GM19035 (cell line): ENCODE data around the gene TANK.
"Not testable (repeated sequence)": the region's sequence is repeated elsewhere in the genome, so short reads cannot be mapped to it uniquely, and the experiment has no call there.

ENCODE experiments used
- ATAC-seq: cut with Tn5 transposase; IDR thresholded peaks from one replicate; pipeline ENCODE4 v1.9.1; 2021; ENCODE audit not compliant: unreplicated experiment

Gene TANK

GRCh38 chr2:161257123-161257952 is 97.1 kb downstream of the TANK start:
- no peak for ATAC-seq

DNA sequence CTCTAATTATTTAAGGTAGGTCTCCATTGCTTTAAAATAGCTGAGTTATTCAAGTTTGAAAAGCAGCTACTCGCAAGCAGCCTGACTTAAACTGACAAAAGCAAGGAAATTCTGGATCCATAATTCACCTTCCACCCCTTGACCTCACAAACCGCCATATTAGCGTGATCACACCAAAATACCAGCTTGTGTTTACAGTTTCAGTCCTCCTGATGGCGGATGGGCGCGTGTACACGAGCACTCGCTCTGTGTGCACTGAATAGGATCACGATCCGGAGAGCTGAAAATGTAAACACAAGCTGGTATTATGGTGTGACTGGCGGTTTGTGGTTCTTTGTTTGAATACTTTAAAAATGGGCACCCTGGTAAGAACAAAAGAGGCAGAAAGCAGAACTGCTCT is 105.6 kb downstream of the TANK start:
- no peak for ATAC-seq

- no peak for ATAC-seq
These were observed 108.9 kb downstream of the TANK start for GRCh38 chr2:161269111-161269510.

DNA sequence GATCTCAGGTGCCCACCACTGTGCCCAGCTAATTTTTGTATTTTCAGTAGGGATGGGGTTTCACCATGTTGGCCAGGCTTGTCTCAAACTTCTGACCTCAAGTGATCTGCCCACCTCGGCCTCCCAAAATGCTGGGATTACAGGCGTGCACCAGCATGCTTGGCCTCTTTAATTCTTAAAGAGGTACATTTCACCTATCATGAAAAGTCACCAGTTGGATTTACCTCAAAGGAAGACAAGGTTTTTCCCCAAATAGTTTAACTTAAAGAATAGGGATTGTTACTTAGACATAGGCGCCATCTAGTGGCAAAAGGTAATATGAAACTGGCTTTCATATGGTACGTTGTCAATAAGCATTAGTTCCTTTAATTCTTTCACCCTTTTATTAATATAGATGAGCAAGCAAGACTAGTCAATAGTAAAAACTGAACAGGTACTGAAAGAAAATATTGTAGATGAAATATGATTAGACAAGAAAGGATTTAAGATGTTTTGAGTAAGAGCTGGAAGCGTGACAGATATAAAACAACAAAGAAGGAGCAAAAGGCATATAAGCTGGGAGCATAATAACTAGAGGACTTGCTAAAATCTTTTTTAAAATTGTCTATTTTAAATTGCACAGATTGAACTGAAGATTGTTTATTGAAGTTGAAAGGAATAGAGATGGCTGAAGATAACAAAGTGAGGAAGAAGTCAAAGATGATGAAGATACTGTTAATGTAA is 113.0 kb downstream of the TANK start:
- peak; percentile 76 for ATAC-seq

- not testable (repeated sequence) for ATAC-seq
These were observed 118.5 kb downstream of the TANK start for GRCh38 chr2:161278564-161279229.

- not testable (repeated sequence) for ATAC-seq
These were observed 119.1 kb downstream of the TANK start for GRCh38 chr2:161279230-161279815.

- not testable (repeated sequence) for ATAC-seq
These were observed 120.7 kb downstream of the TANK start for GRCh38 chr2:161280906-161281323.

DNA sequence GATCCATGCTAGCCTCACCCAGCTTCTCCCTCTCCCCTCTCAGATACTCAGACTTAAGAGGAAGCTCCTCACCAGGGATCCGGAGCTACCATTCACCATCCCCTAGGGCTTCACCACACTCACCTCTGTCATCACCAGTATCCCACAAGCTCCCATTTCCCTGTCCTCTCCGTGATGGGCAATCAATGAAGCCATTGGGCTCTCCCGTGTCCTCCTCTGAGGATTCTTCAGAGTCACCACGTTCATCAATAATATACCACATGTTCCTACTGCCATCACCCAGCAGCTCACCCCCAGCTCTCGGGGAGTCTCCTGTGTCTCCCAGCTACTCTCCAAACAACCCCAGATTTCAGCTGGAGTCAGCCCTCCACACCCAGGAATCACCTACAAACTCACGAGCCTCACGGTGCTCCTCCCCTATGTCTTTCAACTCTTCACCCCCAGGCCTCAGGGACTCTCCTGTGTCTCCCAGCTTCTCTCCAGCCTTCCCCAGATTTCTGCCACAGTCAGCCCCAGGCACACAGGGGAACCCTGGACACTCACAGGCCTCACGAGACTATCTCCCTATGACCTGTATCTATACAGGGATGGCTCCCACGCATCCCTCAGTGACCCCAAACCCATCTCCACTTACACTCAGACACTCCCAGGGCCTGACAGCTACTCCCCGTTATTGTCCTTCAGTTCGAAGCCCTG is 121.5 kb downstream of the TANK start:
- ATAC-seq: not testable (repeated sequence)

- not testable (repeated sequence) for ATAC-seq
These were observed 122.0 kb downstream of the TANK start for GRCh38 chr2:161282311-161282644.

DNA sequence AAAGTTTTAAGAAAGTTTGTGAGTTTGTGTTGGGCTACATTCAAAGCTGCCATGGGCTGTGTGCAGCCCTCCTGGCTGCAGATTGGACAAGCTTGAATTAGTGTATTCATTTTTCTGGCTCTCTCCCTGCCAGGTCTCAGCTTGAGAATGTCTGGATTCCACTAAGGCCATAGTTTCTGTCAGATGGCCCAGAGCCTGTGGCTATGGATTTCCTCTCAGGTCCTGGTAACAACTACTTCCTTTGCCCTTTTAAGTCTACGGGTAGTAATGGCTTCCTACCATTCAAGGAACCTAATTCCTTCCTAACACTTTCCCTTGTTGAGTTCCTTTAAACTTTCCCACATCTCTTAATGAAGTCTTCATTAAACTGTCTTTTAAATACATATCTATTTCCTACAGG is 123.7 kb downstream of the TANK start:
- ATAC-seq: no peak
